HepG2 (cell line): ENCODE results near the gene STIP1. TPM values are rescaled to one million over a fixed set of nuclear protein-coding genes. Genes with fewer than 3 reads are reported as not detected.

Experiments used
- CAMTA2 ChIP-seq: sonication (generic); formaldehyde crosslinking; IDR thresholded peaks from 2 replicates; pipeline ENCODE4 v1.4.0; 2020; ENCODE audit warnings: mild to moderate bottlenecking, missing genetic modification reagents, borderline replicate concordance
- CBX5 ChIP-seq: sonication (generic); formaldehyde crosslinking; IDR thresholded peaks from 2 replicates; pipeline ENCODE4 v1.4.0; 2020; ENCODE audit warnings: missing genetic modification reagents, borderline replicate concordance
- DZIP1 ChIP-seq: sonication (generic); formaldehyde crosslinking; IDR thresholded peaks from 2 replicates; pipeline ENCODE4 v1.5.0; 2020; ENCODE audit warnings: mild to moderate bottlenecking, missing genetic modification reagents
- FOXK1 ChIP-seq: sonication (generic); formaldehyde crosslinking; IDR thresholded peaks from 2 replicates; pipeline ENCODE4 v1.4.0; 2020; ENCODE audit warnings: low read depth, missing genetic modification reagents, borderline replicate concordance
- FOXK2 ChIP-seq: fragments of 450-650 bp; IDR thresholded peaks from 2 replicates; pipeline ENCODE4 v1.6.1; 2016
- GFI1 ChIP-seq: sonication (generic); formaldehyde crosslinking; IDR thresholded peaks from 2 replicates; pipeline ENCODE4 v1.5.0; 2020; ENCODE audit warnings: missing genetic modification reagents, mild to moderate bottlenecking, borderline replicate concordance
- GTF2F1 ChIP-seq: fragments of 150-350 bp; IDR thresholded peaks from 2 replicates; pipeline ENCODE4 v1.6.1; 2014; ENCODE audit warnings: low read length
- KDM3A ChIP-seq: IDR thresholded peaks from 2 replicates; pipeline ENCODE4 v1.6.1; 2018; ENCODE audit warnings: low read depth, missing compliant biosample characterization
- KDM4B ChIP-seq: sonication (generic); formaldehyde crosslinking; IDR thresholded peaks from 2 replicates; pipeline ENCODE4 v1.4.0; 2020; ENCODE audit warnings: missing genetic modification reagents
- RCOR2 ChIP-seq: IDR thresholded peaks from 2 replicates; pipeline ENCODE4 v1.6.1; 2016; ENCODE audit warnings: missing biosample characterization, missing genetic modification reagents
- STAT5B ChIP-seq: sonication (generic); formaldehyde crosslinking; IDR thresholded peaks from 2 replicates; pipeline ENCODE4 v1.4.0; 2020; ENCODE audit warnings: missing genetic modification reagents
- ZFX ChIP-seq: sonication (generic); formaldehyde crosslinking; IDR thresholded peaks from 2 replicates; pipeline ENCODE4 v1.4.0; 2020; ENCODE audit warnings: mild to moderate bottlenecking, low read depth, missing genetic modification reagents, moderate library complexity
- ZNF567 ChIP-seq: sonication (generic); formaldehyde crosslinking; IDR thresholded peaks from 2 replicates; pipeline ENCODE4 v1.8.1; 2023; ENCODE audit warnings: mild to moderate bottlenecking, missing genetic modification reagents, borderline replicate concordance
- ZNF574 ChIP-seq: sonication (generic); formaldehyde crosslinking; IDR thresholded peaks from 2 replicates; pipeline ENCODE4 v1.4.0; 2020; ENCODE audit warnings: missing genetic modification reagents
- ZNF720 ChIP-seq: sonication (generic); formaldehyde crosslinking; IDR thresholded peaks from 2 replicates; pipeline ENCODE4 v1.4.0; 2020; ENCODE audit warnings: missing genetic modification reagents
- ZNF749 ChIP-seq: sonication (generic); formaldehyde crosslinking; IDR thresholded peaks from 2 replicates; pipeline ENCODE4 v1.8.0; 2022; ENCODE audit warnings: mild to moderate bottlenecking, missing genetic modification reagents, moderate library complexity, borderline replicate concordance
- ZXDC ChIP-seq: sonication (generic); formaldehyde crosslinking; IDR thresholded peaks from 2 replicates; pipeline ENCODE4 v1.5.0; 2020; ENCODE audit warnings: mild to moderate bottlenecking, missing genetic modification reagents
- polyA plus RNA-seq, 8 experiments: library from polyadenylated mRNA; depleted of rRNA in 3 of 8; stranded (reverse) in 7 of 8; unstranded in 1 of 8; fragments of >200 nt; fragmentation: Illumina TruSeq in 4 of 8; extraction: Trizol in 4 of 8; gene quantifications; 2 replicates each; pipeline versions ENCODE4 v1.2.1 to v1.2.3, GENCODE V29; 2011 to 2016; ENCODE audit warnings: low read depth in 4 of 8, missing spikeins in 1 of 8, mixed read lengths in 1 of 8; ENCODE audit not compliant: insufficient read depth in 1 of 8
- total RNA-seq, 5 experiments: library from RNA; depleted of rRNA; stranded (reverse); fragments of >200 nt; fragmentation: Illumina TruSeq; extraction: Trizol; gene quantifications; 2 replicates each; pipeline ENCODE4 v1.2.3, GENCODE V29; 2016; ENCODE audit warnings: low read depth in 1 of 5

STIP1 gene
- total and polyA plus RNA-seq, 2 of the 13 experiments (the other 11 are each of a cell fraction or from before 2014, with no cell fraction given), result 81.1 to 217 TPM

- no peak for TF ChIP-seq KDM4B (CRISPR knock-in tag)
- TF ChIP-seq ZFX (CRISPR knock-in tag), result peak; percentile 40
- TF ChIP-seq CAMTA2 (CRISPR knock-in tag), result no peak
- TF ChIP-seq CBX5 (CRISPR knock-in tag), result no peak
- TF ChIP-seq RCOR2, result no peak
- no peak for TF ChIP-seq ZXDC (CRISPR knock-in tag)
- no peak for TF ChIP-seq GTF2F1
- peak; percentile 57 for TF ChIP-seq ZNF574
- no peak for TF ChIP-seq KDM3A
- no peak for TF ChIP-seq ZNF720
- TF ChIP-seq DZIP1 (CRISPR knock-in tag), result no peak
- TF ChIP-seq ZNF749 (CRISPR knock-in tag), result no peak
- no peak for TF ChIP-seq STAT5B
- TF ChIP-seq FOXK1 (CRISPR knock-in tag), result no peak
- no peak for TF ChIP-seq FOXK2
- TF ChIP-seq GFI1, result no peak
- TF ChIP-seq ZNF567, result no peak
Measured at GRCh38 chr11:64251016-64251752, 65.2 kb downstream of the STIP1 start, which contains the start of gene PLCB3 (continued).
